Measurements from ENCODE around the gene POLDIP3. TPM values are rescaled to one million over a fixed set of nuclear protein-coding genes. Genes with fewer than 3 reads are reported as not detected.
"Not testable (repeated sequence)": the region's sequence is repeated elsewhere in the genome, so short reads cannot be mapped to it uniquely, and the experiment has no call there.

Gene POLDIP3
- total RNA-seq, 4 donors from 2014 or later, result 30.6 to 50.7 (median 37.2) TPM

GRCh38 chr22:42582987-42583386 lies 31.7 kb downstream of the POLDIP3 start:
- no peaks in the 10 kb centered on the region for H3K27me3 ChIP-seq
- no peaks in the 10 kb centered on the region for H3K9me3 ChIP-seq
- no peak for ATAC-seq
- 83% methylated on average over 1 of the region's 1 CpG; no CpG with 5 or more reads in 1 of the 2 donors for WGBS, 2 donors (ENCODE audit: low coverage in 1 of 2)
- H3K4me1 ChIP-seq, result peaks cover 0 to 14% (median 6%) of the 10 kb centered on the region in 3 donors
- TF ChIP-seq POLR2A (IDR thresholded peaks at IDR 0.05) (no peak), POLR2AphosphoS5 (IDR thresholded peaks at IDR 0.05) (no peak), EP300 (IDR thresholded peaks at IDR 0.05) (no peak), CTCF (IDR thresholded peaks at IDR 0.05) (no peak)
- H3K36me3 ChIP-seq, result peaks cover 0 to 74% of the 10 kb centered on the region in 2 donors
- no peak overlapping the region for H3K4me3 ChIP-seq
- H3K27ac ChIP-seq, result no peak overlapping the region

GRCh38 chr22:42581762-42582716 lies 32.6 kb downstream of the POLDIP3 start:
- Histone ChIP-seq H3K27ac (peak overlapping the region in 3 of 4 donors; percentile 58 to 84 (median 70)), H3K4me3 (peak overlapping the region; percentile 45 to 81)

DNA sequence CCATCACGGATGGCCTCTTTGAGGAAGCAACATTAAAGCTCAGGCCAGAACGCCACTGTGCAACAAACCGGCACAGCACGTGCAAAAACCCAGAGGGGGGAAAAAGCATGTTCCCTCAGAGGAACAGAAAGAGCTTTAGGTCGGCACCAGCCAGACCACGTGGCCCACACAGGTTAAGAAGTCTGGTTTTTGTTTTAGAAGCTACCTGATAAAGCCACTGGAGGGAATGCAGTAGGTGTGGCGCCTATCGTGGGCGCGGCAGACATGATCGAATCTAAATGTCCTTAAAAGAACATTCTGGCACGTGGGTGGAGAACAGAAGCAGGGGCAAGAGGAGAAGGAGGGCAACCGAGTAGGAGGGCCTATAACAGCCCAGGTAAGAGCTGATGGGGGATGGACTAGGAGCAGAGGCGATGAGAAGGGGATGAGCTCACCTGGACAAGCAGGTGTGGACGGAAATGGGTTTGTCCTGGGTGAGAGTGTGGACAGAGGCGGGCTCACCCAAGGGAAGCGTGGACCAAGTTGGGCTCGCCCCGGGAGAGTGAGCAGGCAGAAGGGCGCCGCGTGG lies 33.4 kb downstream of the POLDIP3 start:
- Histone ChIP-seq H3K36me3 (peaks cover 0 to 71% of the 10 kb centered on the region in 2 donors), H3K4me3 (peak overlapping the region; percentile 45 to 81), H3K27ac (peak overlapping the region in 3 of 4 donors; percentile 58 to 84 (median 70)), H3K4me1 (peaks cover 0 to 14% (median 6%) of the 10 kb centered on the region in 3 donors)
- not testable (repeated sequence) for H3K9me3 ChIP-seq, H3K27me3 ChIP-seq
- WGBS, 2 donors (ENCODE audit: low coverage in 1 of 2), result 0% methylated on average over 4 of the region's 22 CpGs; no CpG with 5 or more reads in 1 of the 2 donors
- ATAC-seq, result peak; percentile 14

More at GRCh38 chr22:42581762-42582716, 32.6 kb downstream of the POLDIP3 start:
- Histone ChIP-seq H3K27me3 (no peaks in the 10 kb centered on the region), H3K4me1 (peaks cover 0 to 14% (median 6%) of the 10 kb centered on the region in 3 donors), H3K36me3 (peaks cover 0 to 74% of the 10 kb centered on the region in 2 donors), H3K9me3 (no peaks in the 10 kb centered on the region)
- peak in 1 of 4 experiments; percentile 27 for TF ChIP-seq CTCF (IDR thresholded peaks at IDR 0.05)
- peak; percentile 63 for TF ChIP-seq POLR2AphosphoS5 (IDR thresholded peaks at IDR 0.05)
- TF ChIP-seq POLR2A (IDR thresholded peaks at IDR 0.05), result peak; percentile 23 to 38
- TF ChIP-seq EP300 (IDR thresholded peaks at IDR 0.05), result no peak
- ATAC-seq, result peak; percentile 91
- WGBS, 2 donors (ENCODE audit: low coverage in 1 of 2), result 6 to 35% methylated on average over 8 to 9 of the region's 64 CpGs

DNA sequence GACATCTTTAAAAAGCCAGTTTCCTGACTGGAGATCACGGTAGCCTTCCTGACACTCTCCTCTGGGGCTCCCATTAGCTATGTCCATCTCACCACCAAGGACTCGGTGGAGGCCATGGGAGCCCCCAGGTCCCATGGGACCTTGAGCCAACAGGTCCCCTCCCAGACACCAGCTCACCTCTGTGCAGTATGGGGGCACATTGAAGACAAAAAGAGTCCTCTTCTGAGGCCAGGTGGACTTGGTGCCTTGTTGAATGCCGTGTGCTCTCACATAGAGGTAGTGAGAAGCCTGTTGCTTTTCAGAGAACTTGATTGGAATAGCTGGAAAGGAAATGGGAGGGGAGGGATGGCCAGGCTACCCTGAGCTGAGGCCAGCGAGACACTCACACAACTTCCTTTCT lies 34.6 kb downstream of the POLDIP3 start:
- not testable (repeated sequence) for H3K9me3 ChIP-seq, H3K27ac ChIP-seq, H3K4me3 ChIP-seq, H3K27me3 ChIP-seq, ATAC-seq
- Histone ChIP-seq H3K36me3 (peaks cover 0 to 69% of the 10 kb centered on the region in 2 donors), H3K4me1 (peaks cover 0 to 14% (median 6%) of the 10 kb centered on the region in 3 donors)
- WGBS, 2 donors (ENCODE audit: low coverage in 1 of 2), result 100% methylated on average over 1 of the region's 4 CpGs; no CpG with 5 or more reads in 1 of the 2 donors

DNA sequence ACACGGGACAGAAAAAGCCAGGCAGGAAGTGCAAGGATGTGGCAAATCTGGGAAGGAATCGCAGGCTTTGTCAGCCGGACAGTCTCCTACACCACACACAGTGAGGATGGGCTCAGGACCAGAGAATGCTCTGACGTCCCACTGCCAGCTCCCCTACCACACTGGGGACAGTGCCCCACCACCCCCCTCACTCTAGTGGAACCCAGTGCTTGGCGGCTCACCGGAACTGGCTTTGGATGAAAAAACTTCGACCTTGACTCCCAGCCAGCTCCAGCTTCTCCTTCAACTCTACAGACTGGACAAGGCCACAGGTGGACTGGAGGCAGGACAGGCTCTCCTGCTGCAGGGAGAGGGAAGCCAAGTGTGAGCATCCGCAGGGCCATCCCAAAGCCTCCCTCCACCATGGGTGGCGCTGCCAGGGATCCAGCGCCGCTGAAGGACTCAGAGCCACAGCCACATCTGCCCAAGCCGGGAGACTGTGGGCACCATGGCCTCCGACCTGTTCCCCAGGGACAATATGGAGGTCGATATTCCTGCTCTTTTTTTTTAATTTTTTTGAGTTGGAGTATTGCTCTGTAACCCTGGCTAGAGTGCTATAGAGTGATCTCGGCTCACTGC lies 37.0 kb downstream of the POLDIP3 start:
- no peak for ATAC-seq
- no peak overlapping the region for H3K4me3 ChIP-seq

DNA sequence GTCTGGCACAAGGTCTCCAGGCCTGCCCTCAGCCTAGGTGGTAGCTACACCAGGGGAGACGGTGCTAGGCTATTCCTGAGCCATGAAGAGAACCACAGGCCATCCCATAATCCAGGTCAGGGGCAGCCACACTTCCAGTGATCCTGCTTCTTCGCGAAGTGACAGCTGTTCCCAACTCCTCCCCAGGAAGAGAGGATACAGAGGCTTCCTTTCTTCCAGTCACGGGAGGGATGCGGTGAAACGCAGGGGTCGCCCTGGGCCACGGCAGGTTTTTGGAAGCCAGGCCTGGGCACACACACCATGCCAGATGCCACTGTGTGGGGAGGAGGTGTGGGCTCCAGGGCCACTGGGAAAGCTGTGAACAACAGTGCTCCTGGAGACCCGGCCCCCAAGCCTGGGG lies 37.5 kb downstream of the POLDIP3 start:
- H3K9me3 ChIP-seq, ATAC-seq, H3K4me3 ChIP-seq, H3K27ac ChIP-seq, H3K27me3 ChIP-seq: not testable (repeated sequence)
- peaks cover 0 to 70% of the 10 kb centered on the region in 2 donors for H3K36me3 ChIP-seq
- H3K4me1 ChIP-seq, result peaks cover 0 to 13% (median 3%) of the 10 kb centered on the region in 3 donors
- WGBS, 2 donors (ENCODE audit: low coverage in 1 of 2), result no CpG with 5 or more reads among the region's 9 CpGs

More for the DNA sequence above, 37.0 kb downstream of the POLDIP3 start:
- no peak for TF ChIP-seq POLR2AphosphoS5 (IDR thresholded peaks at IDR 0.05)
- TF ChIP-seq EP300 (IDR thresholded peaks at IDR 0.05), result no peak
- no peak for TF ChIP-seq POLR2A (IDR thresholded peaks at IDR 0.05)
- TF ChIP-seq CTCF (IDR thresholded peaks at IDR 0.05), result no peak
- no peak overlapping the region for H3K27ac ChIP-seq
- H3K9me3 ChIP-seq, result no peaks in the 10 kb centered on the region
- no peaks in the 10 kb centered on the region for H3K27me3 ChIP-seq
- H3K36me3 ChIP-seq, result peaks cover 0 to 67% of the 10 kb centered on the region in 2 donors
- WGBS, 2 donors (ENCODE audit: low coverage in 1 of 2), result 76 to 89% methylated on average over 6 of the region's 15 CpGs
- H3K4me1 ChIP-seq, result peaks cover 0 to 18% (median 6%) of the 10 kb centered on the region in 3 donors

DNA sequence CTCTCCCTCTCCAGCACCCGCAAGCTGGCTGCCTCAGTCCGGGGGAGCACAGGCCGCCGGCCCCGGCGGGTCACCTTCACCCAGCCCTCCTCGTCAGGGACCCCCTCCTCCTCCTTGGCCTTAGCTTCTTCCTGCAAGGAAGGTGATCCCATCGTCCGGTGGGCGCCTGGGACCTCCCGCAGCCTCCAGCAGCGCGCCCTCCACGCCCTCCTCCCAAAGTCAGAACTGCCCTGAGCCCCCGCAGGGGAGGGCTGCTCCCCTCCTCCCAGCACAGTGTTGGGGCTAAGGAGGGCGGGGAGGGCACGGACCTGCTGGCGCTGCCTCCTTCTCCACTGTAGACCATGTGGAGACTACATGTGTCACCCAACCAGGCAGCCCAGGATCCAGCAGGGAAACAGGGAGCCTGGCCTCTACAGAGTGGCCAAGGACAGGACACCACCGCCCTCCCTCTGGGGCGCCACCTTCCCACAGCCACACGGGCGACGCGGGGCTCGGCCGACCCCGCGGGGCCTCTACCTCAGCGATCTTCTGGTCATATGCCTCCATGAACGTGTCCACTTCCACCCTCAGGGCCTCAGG lies 38.6 kb downstream of the POLDIP3 start:
- ATAC-seq, H3K27me3 ChIP-seq, H3K4me3 ChIP-seq, H3K9me3 ChIP-seq, H3K27ac ChIP-seq: not testable (repeated sequence)
- Histone ChIP-seq H3K36me3 (peaks cover 0 to 80% of the 10 kb centered on the region in 2 donors), H3K4me1 (peaks cover 0 to 10% (median 3%) of the 10 kb centered on the region in 3 donors)
- no CpG with 5 or more reads among the region's 30 CpGs for WGBS, 2 donors (ENCODE audit: low coverage in 1 of 2)

- Histone ChIP-seq H3K36me3 (peaks cover 0 to 90% of the 10 kb centered on the region in 2 donors), H3K27ac (peak overlapping the region in 1 of 4 donors; percentile 32)
- H3K4me3 ChIP-seq, ATAC-seq, H3K4me1 ChIP-seq, H3K27me3 ChIP-seq, H3K9me3 ChIP-seq: not testable (repeated sequence)
- WGBS, 2 donors (ENCODE audit: low coverage in 1 of 2), result 90% methylated on average over 2 of the region's 21 CpGs; no CpG with 5 or more reads in 1 of the 2 donors
Observed at GRCh38 chr22:42574468-42574867, 40.2 kb downstream of the POLDIP3 start.

Measured in gastroesophageal sphincter (tissue), 4 donors.